ENCODE data around the gene RYR3.
A peak's percentile ranks its signal among the peaks of the same experiment; 100 is the strongest.

The RYR3 gene

GRCh38 chr15:33612721-33613304, 302.0 kb downstream of the RYR3 start:
- TF ChIP-seq CTCF (IDR thresholded peaks at IDR 0.05) (no peak), ZFX (IDR thresholded peaks at IDR 0.05; ENCODE audit: borderline replicate concordance) (no peak)
- H3K27ac ChIP-seq, result no peak overlapping the region

- TF ChIP-seq ZFX (IDR thresholded peaks at IDR 0.05; ENCODE audit: borderline replicate concordance), result no peak
- TF ChIP-seq CTCF (IDR thresholded peaks at IDR 0.05), result no peak
- H3K27ac ChIP-seq, result no peak overlapping the region
Measured at GRCh38 chr15:33616475-33616874, 305.7 kb downstream of the RYR3 start.

- no peak for TF ChIP-seq ZFX (IDR thresholded peaks at IDR 0.05; ENCODE audit: borderline replicate concordance)
- TF ChIP-seq CTCF (IDR thresholded peaks at IDR 0.05), result no peak
- no peak overlapping the region for H3K27ac ChIP-seq
Measured at GRCh38 chr15:33618350-33618749, 307.6 kb downstream of the RYR3 start.

- no peak overlapping the region for H3K27ac ChIP-seq
- TF ChIP-seq CTCF (IDR thresholded peaks at IDR 0.05), result no peak
- TF ChIP-seq ZFX (IDR thresholded peaks at IDR 0.05; ENCODE audit: borderline replicate concordance), result no peak
Measured at GRCh38 chr15:33621141-33621540, 310.4 kb downstream of the RYR3 start.

GRCh38 chr15:33623010-33623409, 312.2 kb downstream of the RYR3 start:
- H3K27ac ChIP-seq, result no peak overlapping the region
- TF ChIP-seq CTCF (IDR thresholded peaks at IDR 0.05) (peak; percentile 17; the same call in 1 of the 2 replicates), ZFX (IDR thresholded peaks at IDR 0.05; ENCODE audit: borderline replicate concordance) (no peak)

GRCh38 chr15:33624439-33624838, 313.7 kb downstream of the RYR3 start:
- no peak overlapping the region for H3K27ac ChIP-seq
- TF ChIP-seq CTCF (IDR thresholded peaks at IDR 0.05) (no peak), ZFX (IDR thresholded peaks at IDR 0.05; ENCODE audit: borderline replicate concordance) (no peak)

GRCh38 chr15:33629647-33630046, 318.9 kb downstream of the RYR3 start:
- no peak overlapping the region for H3K27ac ChIP-seq
- TF ChIP-seq ZFX (IDR thresholded peaks at IDR 0.05; ENCODE audit: borderline replicate concordance), result no peak
- no peak for TF ChIP-seq CTCF (IDR thresholded peaks at IDR 0.05)
